Subcutaneous adipose tissue (tissue), 4 donors: ENCODE measurements around the gene CACYBP. TPM values are rescaled to one million over a fixed set of nuclear protein-coding genes. Genes with fewer than 3 reads are reported as not detected.

Experiments
- total RNA-seq, 4 donors: library from RNA; depleted of rRNA; stranded (reverse); fragments of >200 nt; gene quantifications; one replicate each; pipeline ENCODE4 v1.1.0, GENCODE V29; 2016
- TF ChIP-seq, protein P1 (sequence below): fragments of 450-650 bp; IDR thresholded peaks from one replicate; pipeline ENCODE4 v1.5.1; 2016; ENCODE audit warnings: low read depth, mild to moderate bottlenecking, control low read depth, antibody characterized with exemption, moderate library complexity

CACYBP gene, protein sequence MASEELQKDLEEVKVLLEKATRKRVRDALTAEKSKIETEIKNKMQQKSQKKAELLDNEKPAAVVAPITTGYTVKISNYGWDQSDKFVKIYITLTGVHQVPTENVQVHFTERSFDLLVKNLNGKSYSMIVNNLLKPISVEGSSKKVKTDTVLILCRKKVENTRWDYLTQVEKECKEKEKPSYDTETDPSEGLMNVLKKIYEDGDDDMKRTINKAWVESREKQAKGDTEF
- total RNA-seq = 100 to 1,000 TPM in 2 of 4 donors, 10 to 100 TPM in 2; 49.1 to 337 (median 169) TPM

DNA sequence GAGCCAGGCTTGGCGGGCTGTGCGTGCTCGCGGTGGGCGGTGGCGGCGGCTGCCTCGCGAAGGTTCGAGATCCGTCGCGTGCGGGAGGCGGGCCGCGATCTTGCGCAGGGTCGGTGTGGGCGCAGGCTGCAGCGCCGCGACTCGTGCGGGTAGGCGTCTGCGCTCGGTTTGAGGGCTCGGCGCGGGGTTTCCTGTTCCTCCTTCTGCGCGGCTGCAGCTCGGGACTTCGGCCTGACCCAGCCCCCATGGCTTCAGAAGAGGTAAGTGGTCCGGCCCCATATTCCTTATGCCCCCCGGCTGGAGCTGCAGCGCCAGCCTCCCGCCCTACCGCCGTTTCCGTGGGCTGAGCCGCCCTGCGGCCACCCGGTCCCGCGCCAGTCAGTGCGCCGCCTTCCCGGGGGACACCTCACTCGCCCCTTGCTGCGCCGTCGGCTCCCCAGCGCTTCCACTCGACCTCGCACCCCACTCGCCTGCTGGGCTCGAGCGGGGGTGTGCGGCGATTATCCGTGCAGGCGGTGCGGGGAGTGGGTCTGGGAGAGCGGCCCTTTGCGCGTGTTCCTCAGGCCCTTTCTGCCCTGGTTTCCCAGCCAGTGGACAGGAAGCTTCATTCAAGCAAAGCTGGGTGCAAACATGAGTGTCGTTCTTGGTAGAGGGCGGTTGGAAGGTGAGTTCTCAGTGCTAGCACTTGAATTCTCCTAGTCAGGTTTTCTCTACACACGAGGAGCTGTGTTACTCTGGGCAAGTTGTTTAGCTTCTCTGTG lies at the start of gene CACYBP:
CACYBP (plus strand) TSS at position 12 of the 761 bp plus-strand sequence; CDS start at position 246, 234 bp downstream.
- TF ChIP-seq, protein P1, sequence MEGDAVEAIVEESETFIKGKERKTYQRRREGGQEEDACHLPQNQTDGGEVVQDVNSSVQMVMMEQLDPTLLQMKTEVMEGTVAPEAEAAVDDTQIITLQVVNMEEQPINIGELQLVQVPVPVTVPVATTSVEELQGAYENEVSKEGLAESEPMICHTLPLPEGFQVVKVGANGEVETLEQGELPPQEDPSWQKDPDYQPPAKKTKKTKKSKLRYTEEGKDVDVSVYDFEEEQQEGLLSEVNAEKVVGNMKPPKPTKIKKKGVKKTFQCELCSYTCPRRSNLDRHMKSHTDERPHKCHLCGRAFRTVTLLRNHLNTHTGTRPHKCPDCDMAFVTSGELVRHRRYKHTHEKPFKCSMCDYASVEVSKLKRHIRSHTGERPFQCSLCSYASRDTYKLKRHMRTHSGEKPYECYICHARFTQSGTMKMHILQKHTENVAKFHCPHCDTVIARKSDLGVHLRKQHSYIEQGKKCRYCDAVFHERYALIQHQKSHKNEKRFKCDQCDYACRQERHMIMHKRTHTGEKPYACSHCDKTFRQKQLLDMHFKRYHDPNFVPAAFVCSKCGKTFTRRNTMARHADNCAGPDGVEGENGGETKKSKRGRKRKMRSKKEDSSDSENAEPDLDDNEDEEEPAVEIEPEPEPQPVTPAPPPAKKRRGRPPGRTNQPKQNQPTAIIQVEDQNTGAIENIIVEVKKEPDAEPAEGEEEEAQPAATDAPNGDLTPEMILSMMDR = no peak

DNA sequence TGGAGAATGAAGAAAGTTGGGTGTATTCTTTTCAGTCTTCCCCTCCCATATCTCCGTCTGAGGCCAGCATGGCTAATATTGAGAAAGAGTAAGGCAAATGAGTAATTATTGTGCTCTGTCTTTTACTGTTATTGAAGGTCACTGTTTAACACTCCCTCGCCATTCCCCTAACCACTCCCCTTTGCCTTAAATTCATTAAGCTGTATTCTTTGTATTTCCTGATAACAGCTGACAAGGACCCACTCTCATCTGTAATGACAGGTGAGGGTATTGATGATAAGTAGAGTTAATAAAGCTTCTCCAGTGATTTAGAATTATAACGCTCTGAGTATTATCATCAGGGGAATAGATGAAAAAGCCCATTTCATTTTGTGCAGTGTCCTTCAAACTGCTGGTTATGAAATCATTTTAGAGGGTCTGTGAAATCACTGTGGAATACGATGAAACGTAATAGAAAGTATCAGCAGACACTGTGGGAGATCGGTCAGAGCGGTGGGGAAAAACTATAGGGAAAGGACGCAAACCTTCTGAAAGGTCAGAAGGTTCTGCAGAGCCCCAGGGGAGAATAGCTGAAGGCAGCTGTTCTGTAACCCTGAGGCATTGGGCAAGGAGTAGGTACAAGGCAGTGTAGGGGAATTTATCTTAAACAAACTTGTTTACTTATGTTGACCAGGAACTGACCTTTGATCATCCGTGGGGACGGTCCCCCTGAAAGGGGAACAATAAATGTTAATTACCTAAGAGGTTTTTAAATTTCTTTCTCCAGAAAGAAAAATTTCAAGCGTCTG lies 46.3 kb upstream of the CACYBP start:
- TF ChIP-seq, protein P1 = no peak

DNA sequence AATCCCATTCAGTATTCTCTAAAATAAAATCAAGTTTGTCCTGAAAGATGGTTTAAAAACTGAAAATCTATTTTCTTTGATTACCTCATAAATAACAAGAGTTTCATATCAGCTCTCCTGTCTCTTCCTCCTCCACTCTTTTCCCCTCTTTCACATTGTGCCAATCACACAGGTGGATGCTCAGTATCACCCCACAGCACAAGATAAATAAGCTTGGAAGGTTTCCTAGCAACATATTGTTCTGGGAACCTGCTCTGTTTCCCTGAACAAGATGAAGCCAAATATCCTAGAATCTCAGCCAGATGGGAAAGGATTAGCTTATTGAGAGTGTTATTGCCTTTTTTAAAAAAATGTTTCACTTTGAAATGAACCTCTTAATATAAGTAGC lies 45.7 kb upstream of the CACYBP start:
- TF ChIP-seq, protein P1 = no peak

DNA sequence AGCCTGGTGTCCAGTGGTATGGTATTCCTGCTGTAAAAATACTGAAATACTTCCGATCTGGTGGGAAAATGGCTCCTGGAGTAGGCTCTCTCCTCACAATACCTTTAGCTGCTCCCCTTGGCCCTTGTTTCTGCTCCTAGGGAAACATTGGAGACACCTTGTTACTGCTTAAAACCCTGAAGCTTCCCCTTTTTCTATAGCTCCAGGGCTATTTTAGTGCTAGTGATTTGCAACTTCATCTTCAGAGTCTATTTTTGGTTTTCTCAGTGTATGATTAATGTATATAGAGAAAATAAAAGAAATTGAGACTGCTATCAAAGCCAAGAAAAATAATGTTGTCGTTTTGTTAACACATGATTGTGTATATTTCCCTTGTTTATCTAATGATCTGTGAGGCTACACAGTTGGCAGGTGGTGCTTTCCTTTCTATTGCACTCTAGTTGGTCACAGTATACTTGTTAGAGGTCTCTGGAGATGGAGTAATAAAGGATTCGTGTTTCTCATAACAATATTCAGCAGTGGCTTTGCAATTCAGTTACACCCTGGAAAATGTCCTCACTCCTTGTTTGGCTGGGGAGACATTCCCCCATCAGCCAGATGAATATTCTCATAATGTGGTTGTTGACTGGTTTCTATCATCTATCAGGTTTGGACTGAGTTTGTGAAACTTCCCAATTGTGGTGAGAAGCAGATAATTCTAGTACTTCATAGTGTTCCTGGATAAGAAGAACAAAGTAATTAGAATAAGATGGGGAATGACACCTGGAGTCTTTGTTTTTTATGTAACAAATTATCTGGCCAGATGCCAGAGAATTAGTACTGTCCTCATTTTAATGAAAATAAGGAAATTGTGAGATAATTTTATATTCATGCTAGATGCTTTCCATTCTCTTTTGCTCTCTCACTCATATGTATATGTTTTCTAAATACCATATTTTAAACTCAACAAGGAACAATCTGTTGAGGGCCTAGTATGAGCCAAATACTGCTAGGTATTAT lies 44.8 kb upstream of the CACYBP start:
- TF ChIP-seq, protein P1 = no peak

DNA sequence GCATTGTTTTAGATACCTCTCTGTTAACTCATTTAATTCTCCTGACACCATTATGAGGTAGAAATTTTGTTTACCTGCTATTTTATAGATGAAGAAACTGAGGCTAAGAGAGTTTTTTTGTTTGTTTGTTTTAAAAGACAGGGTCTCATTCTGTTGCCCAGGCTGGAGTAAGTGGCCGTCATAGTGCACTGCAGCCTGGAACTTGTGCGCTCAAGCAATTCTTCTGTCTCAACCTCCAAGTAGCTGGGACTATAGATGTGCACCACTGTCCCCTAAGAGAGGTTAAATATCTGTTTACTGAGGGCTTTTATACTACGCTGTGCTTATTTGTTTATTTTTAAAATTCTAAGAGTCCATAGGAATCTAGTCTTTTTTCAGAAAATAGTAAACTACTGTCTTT lies 43.7 kb upstream of the CACYBP start:
- TF ChIP-seq, protein P1 = no peak

DNA sequence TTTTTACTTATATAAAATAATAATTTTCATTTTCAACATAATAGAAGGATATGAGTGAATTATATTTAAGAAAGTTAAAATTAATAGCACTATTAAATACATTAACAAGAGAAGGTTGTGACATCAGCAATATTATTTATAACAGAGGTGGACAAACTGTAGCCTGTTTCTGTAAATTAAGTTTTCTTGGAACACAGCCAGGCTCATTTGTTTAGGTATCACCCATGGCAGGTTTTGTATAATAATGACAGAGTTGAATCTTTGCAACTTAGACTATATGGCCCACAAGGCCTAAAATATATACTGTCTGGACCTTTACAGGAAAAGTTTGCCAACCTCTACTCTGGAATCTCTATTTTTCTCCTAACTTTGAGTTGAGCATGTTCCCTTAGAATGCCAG lies 42.8 kb upstream of the CACYBP start:
- TF ChIP-seq, protein P1 = no peak
